ENCODE data around the gene NFATC2. TPM values are rescaled to one million over a fixed set of nuclear protein-coding genes. Genes with fewer than 3 reads are reported as not detected.

NFATC2 gene
- total RNA-seq, 1 donor = 0.36 TPM

DNA sequence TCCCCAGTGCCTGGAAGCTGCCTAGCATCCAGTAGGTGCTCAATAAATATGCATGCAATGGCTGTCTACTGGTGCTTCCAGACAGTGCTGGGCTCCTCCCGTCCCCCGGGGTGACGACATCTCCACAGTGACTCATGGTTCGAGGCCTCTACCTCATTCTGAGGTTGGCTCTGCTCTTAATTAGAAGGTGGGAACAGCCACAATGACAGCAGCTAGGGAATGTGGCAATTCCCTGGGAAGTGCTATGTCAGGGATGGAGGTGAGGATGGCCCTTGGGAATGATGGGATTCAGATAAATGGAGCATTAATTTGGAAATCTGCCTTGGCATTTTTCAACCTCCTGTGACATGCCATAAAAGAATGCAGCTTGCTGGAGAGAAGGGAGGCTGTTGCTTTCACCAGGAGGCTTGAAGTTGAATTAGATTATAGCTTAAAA is 43.5 kb upstream of the NFATC2 start:
- Histone ChIP-seq H3K27ac (ENCODE audit: low read depth, low read length) (peak overlapping the region; percentile 44), H2AFZ (ENCODE audit: low read length) (no peak overlapping the region), H3K79me2 (ENCODE audit: insufficient read depth, low read length) (no peaks in the 10 kb centered on the region), H3K4me3 (ENCODE audit: insufficient read depth, low read length) (no peak overlapping the region), H3K9me3 (ENCODE audit: low read depth, low read length) (no peaks in the 10 kb centered on the region), H3K27me3 (ENCODE audit: insufficient read depth, low read length) (no peaks in the 10 kb centered on the region), H4K20me1 (ENCODE audit: insufficient read depth, low read length) (no peaks in the 10 kb centered on the region), H3K36me3 (ENCODE audit: insufficient read depth, low read length) (no peaks in the 10 kb centered on the region), H3K4me1 (ENCODE audit: insufficient read depth, low read length) (peaks cover 7% of the 10 kb centered on the region), H3K4me2 (ENCODE audit: insufficient read depth, low read length) (no peak overlapping the region)
- DNase-seq (ENCODE audit: insufficient read length, low spot score, missing footprints) = peak; percentile 92
- TF ChIP-seq, protein P1, sequence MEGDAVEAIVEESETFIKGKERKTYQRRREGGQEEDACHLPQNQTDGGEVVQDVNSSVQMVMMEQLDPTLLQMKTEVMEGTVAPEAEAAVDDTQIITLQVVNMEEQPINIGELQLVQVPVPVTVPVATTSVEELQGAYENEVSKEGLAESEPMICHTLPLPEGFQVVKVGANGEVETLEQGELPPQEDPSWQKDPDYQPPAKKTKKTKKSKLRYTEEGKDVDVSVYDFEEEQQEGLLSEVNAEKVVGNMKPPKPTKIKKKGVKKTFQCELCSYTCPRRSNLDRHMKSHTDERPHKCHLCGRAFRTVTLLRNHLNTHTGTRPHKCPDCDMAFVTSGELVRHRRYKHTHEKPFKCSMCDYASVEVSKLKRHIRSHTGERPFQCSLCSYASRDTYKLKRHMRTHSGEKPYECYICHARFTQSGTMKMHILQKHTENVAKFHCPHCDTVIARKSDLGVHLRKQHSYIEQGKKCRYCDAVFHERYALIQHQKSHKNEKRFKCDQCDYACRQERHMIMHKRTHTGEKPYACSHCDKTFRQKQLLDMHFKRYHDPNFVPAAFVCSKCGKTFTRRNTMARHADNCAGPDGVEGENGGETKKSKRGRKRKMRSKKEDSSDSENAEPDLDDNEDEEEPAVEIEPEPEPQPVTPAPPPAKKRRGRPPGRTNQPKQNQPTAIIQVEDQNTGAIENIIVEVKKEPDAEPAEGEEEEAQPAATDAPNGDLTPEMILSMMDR (IDR thresholded peaks at IDR 0.05; ENCODE audit: extremely low read depth, low read depth, low read length) = no peak

GRCh38 chr20:51585148-51585547 is 42.6 kb upstream of the NFATC2 start:
- Histone ChIP-seq H4K20me1 (ENCODE audit: insufficient read depth, low read length) (no peaks in the 10 kb centered on the region), H3K9me3 (ENCODE audit: low read depth, low read length) (no peaks in the 10 kb centered on the region), H3K27ac (ENCODE audit: low read depth, low read length) (no peak overlapping the region), H3K4me1 (ENCODE audit: insufficient read depth, low read length) (peaks cover 7% of the 10 kb centered on the region), H3K27me3 (ENCODE audit: insufficient read depth, low read length) (no peaks in the 10 kb centered on the region), H3K4me2 (ENCODE audit: insufficient read depth, low read length) (no peak overlapping the region), H3K36me3 (ENCODE audit: insufficient read depth, low read length) (no peaks in the 10 kb centered on the region), H3K79me2 (ENCODE audit: insufficient read depth, low read length) (no peaks in the 10 kb centered on the region), H3K4me3 (ENCODE audit: insufficient read depth, low read length) (no peak overlapping the region), H2AFZ (ENCODE audit: low read length) (no peak overlapping the region)
- TF ChIP-seq, protein P1 (IDR thresholded peaks at IDR 0.05; ENCODE audit: extremely low read depth, low read depth, low read length) = no peak
- no peak for DNase-seq (ENCODE audit: insufficient read length, low spot score, missing footprints)

DNA sequence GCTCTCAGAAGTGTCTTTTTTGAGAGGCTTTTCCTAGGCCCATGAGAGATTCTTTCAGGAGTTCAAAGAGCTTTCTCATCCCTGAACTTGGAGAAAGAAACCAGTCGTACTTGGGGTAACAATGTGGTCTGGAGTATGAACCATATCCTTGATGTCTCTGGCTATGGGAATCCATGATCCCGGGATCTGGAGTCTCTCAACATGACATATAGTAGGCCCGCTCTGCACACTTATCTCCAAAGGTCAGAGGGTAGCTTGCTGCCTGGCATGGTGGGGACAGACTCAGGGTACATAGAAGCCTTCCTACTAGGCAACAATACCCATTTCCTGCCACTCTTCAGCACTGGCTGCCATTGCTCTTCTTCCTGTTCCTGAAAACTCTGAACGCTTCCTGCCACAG is 42.2 kb upstream of the NFATC2 start:
- no peak for DNase-seq (ENCODE audit: insufficient read length, low spot score, missing footprints)
- H3K27ac ChIP-seq (ENCODE audit: low read depth, low read length) = no peak overlapping the region
- no peaks in the 10 kb centered on the region for H3K79me2 ChIP-seq (ENCODE audit: insufficient read depth, low read length)
- no peaks in the 10 kb centered on the region for H3K27me3 ChIP-seq (ENCODE audit: insufficient read depth, low read length)
- no peak overlapping the region for H3K4me2 ChIP-seq (ENCODE audit: insufficient read depth, low read length)
- no peaks in the 10 kb centered on the region for H3K36me3 ChIP-seq (ENCODE audit: insufficient read depth, low read length)
- H4K20me1 ChIP-seq (ENCODE audit: insufficient read depth, low read length) = no peaks in the 10 kb centered on the region
- peaks cover 7% of the 10 kb centered on the region for H3K4me1 ChIP-seq (ENCODE audit: insufficient read depth, low read length)
- H2AFZ ChIP-seq (ENCODE audit: low read length) = no peak overlapping the region
- TF ChIP-seq, protein P1 (IDR thresholded peaks at IDR 0.05; ENCODE audit: extremely low read depth, low read depth, low read length) = no peak
- H3K4me3 ChIP-seq (ENCODE audit: insufficient read depth, low read length) = no peak overlapping the region
- H3K9me3 ChIP-seq (ENCODE audit: low read depth, low read length) = no peaks in the 10 kb centered on the region

GRCh38 chr20:51584116-51584515 is 41.6 kb upstream of the NFATC2 start:
- TF ChIP-seq, protein P1 (IDR thresholded peaks at IDR 0.05; ENCODE audit: extremely low read depth, low read depth, low read length) = no peak
- Histone ChIP-seq H3K27ac (ENCODE audit: low read depth, low read length) (no peak overlapping the region), H3K36me3 (ENCODE audit: insufficient read depth, low read length) (no peaks in the 10 kb centered on the region), H3K4me3 (ENCODE audit: insufficient read depth, low read length) (no peak overlapping the region), H4K20me1 (ENCODE audit: insufficient read depth, low read length) (no peaks in the 10 kb centered on the region), H2AFZ (ENCODE audit: low read length) (no peak overlapping the region), H3K9me3 (ENCODE audit: low read depth, low read length) (no peaks in the 10 kb centered on the region), H3K4me1 (ENCODE audit: insufficient read depth, low read length) (peaks cover 7% of the 10 kb centered on the region), H3K4me2 (ENCODE audit: insufficient read depth, low read length) (no peak overlapping the region), H3K79me2 (ENCODE audit: insufficient read depth, low read length) (no peaks in the 10 kb centered on the region), H3K27me3 (ENCODE audit: insufficient read depth, low read length) (no peaks in the 10 kb centered on the region)
- DNase-seq (ENCODE audit: insufficient read length, low spot score, missing footprints) = no peak
